OCI-LY7 (cell line): ENCODE data around the gene MYOZ1. TPM values are rescaled to one million over a fixed set of nuclear protein-coding genes. Genes with fewer than 3 reads are reported as not detected.

Source experiments
- BruUV-seq: library from RNA; stranded (reverse); fragments of 400-500 nt; replicated peaks from 2 replicates; lab custom pipeline; 2021; lab: Mats Ljungman, UMichigan
- CTCF ChIA-PET: fragments of 300-600 bp; sonication (Branson Sonifier 250); formaldehyde crosslinking; loops from one replicate; lab custom pipeline; 2022; ENCODE audit warnings: antibody characterized with exemption; ENCODE audit not compliant: unreplicated experiment; lab: Charles Lee
- POLR2A ChIA-PET: fragments of 300-600 bp; sonication (Branson Sonifier 250); formaldehyde crosslinking; loops from one replicate; lab custom pipeline; 2022; ENCODE audit warnings: antibody characterized with exemption; lab: Charles Lee
- DNase-seq: peaks from one replicate; pipeline ENCODE4 v3.0.0-alpha.2; 2015; ENCODE audit warnings: low spot score
- H2AFZ ChIP-seq: fragments of 200-600 bp; sonication (generic), shearing (Covaris generic); 2 replicates; pipeline ENCODE4 v1.6.1; 2014; ENCODE audit warnings: mild to moderate bottlenecking, antibody characterized with exemption, low read length, moderate library complexity
- H3K27ac ChIP-seq: fragments of 200-600 bp; sonication (generic); 2 replicates; pipeline ENCODE4 v1.5.1; 2014; ENCODE audit warnings: mixed run types, low read depth, mild to moderate bottlenecking, moderate library complexity, low read length, inconsistent platforms; ENCODE audit not compliant: poor library complexity, severe bottlenecking
- H3K36me3 ChIP-seq: fragments of 200-600 bp; sonication (generic); 2 replicates; pipeline ENCODE4 v1.6.1; 2014; ENCODE audit warnings: mild to moderate bottlenecking, antibody characterized with exemption, low read length, moderate library complexity, mixed read lengths; ENCODE audit not compliant: insufficient read depth
- H3K4me1 ChIP-seq: fragments of 200-600 bp; sonication (generic); 2 replicates; pipeline ENCODE4 v1.5.1; 2014; ENCODE audit warnings: mild to moderate bottlenecking, low read length; ENCODE audit not compliant: insufficient read depth, poor library complexity, severe bottlenecking
- H3K4me2 ChIP-seq: fragments of 200-600 bp; sonication (generic); 2 replicates; pipeline ENCODE4 v1.6.1; 2014; ENCODE audit warnings: mild to moderate bottlenecking, low read length
- H3K4me3 ChIP-seq: fragments of 200-600 bp; sonication (generic); 2 replicates; pipeline ENCODE4 v1.5.1; 2014; ENCODE audit warnings: mild to moderate bottlenecking, low read depth, low read length; ENCODE audit not compliant: poor library complexity, severe bottlenecking
- H3K79me2 ChIP-seq: fragments of 200-600 bp; sonication (generic); 2 replicates; pipeline ENCODE4 v1.6.1; 2016; ENCODE audit warnings: low read depth, mild to moderate bottlenecking, low read length, moderate library complexity, mixed read lengths; ENCODE audit not compliant: insufficient read depth
- H3K9me2 ChIP-seq: fragments of 200-600 bp; sonication (generic); 2 replicates; pipeline ENCODE4 v1.6.1; 2016; ENCODE audit warnings: mild to moderate bottlenecking, low read length, mixed read lengths; ENCODE audit not compliant: insufficient read depth
- H3K9me3 ChIP-seq: fragments of 200-600 bp; sonication (generic); 2 replicates; pipeline ENCODE4 v1.6.1; 2014; ENCODE audit warnings: mild to moderate bottlenecking, mixed run types, low read length, mixed read lengths
- H4K20me1 ChIP-seq: fragments of 200-600 bp; sonication (generic); 2 replicates; pipeline ENCODE4 v1.6.1; 2014; ENCODE audit warnings: mild to moderate bottlenecking, antibody characterized with exemption, low read length, moderate library complexity, mixed read lengths; ENCODE audit not compliant: insufficient read depth
- EZH2phosphoT487 ChIP-seq: fragments of 200-600 bp; sonication (generic); IDR thresholded peaks from 2 replicates; pipeline ENCODE4 v1.6.1; 2018; ENCODE audit warnings: low read depth, borderline replicate concordance, mild to moderate bottlenecking, mixed run types, antibody characterized with exemption, low read length, moderate library complexity, mixed read lengths
- intact Hi-C: fragments of 100-400 bp; cut with micrococcal nuclease; formaldehyde crosslinking; loops from one replicate; pipeline ENCODE4 v1.10.0; 2022; ENCODE audit not compliant: unreplicated experiment
- total RNA-seq, 2 experiments: library from RNA; depleted of rRNA in 1 of 2; stranded (reverse); fragments of >200 nt in 1 of 2; shearing (Covaris generic) in 1 of 2; gene quantifications; 2 replicates each; pipeline ENCODE4 v1.2.3, GENCODE V29; 2014 to 2022
- TF ChIP-seq, protein P1 (sequence below): fragments of 200-600 bp; sonication (generic); conservative IDR thresholded peaks from 2 replicates; pipeline ENCODE4 v1.5.1; 2014; ENCODE audit warnings: mild to moderate bottlenecking, antibody characterized with exemption, low read length, moderate library complexity, mixed read lengths

Gene MYOZ1
- total RNA-seq, 2 experiments from 2014 or later = not detected

DNA sequence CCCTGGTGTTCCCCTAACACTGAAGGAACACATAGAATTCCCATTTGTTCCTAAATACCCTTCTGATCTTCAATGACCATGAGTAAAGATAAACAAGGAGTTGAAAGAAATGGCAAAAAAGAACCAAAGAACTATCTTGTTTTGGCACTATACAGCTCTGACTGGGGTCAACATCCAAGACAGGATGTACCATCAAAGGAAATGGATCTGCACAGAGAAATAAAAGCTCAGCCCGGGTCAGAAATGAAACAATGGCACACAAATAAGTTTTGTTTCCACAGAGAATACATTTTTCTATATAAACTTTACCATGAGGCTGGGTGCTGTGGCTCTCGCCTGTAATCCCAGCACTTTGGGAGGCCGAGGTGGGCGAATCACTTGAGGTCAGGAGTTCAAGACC is 32.2 kb downstream of the MYOZ1 start:
- H3K4me1 ChIP-seq = no peaks in the 10 kb centered on the region
- H3K9me2 ChIP-seq = no peaks in the 10 kb centered on the region
- H3K9me3 ChIP-seq = no peaks in the 10 kb centered on the region
- H2AFZ ChIP-seq = no peak overlapping the region
- no TSS peak for BruUV-seq
- ChIA-PET POLR2A (interaction anchor here (0.6 to 0.8 kb wide), 3 partner anchors 13 to 356 kb away, joined by 3 read pairs; no protein-coding TSS in a partner anchor), CTCF (no interaction called here)
- H3K79me2 ChIP-seq = no peaks in the 10 kb centered on the region
- TF ChIP-seq, protein P1, sequence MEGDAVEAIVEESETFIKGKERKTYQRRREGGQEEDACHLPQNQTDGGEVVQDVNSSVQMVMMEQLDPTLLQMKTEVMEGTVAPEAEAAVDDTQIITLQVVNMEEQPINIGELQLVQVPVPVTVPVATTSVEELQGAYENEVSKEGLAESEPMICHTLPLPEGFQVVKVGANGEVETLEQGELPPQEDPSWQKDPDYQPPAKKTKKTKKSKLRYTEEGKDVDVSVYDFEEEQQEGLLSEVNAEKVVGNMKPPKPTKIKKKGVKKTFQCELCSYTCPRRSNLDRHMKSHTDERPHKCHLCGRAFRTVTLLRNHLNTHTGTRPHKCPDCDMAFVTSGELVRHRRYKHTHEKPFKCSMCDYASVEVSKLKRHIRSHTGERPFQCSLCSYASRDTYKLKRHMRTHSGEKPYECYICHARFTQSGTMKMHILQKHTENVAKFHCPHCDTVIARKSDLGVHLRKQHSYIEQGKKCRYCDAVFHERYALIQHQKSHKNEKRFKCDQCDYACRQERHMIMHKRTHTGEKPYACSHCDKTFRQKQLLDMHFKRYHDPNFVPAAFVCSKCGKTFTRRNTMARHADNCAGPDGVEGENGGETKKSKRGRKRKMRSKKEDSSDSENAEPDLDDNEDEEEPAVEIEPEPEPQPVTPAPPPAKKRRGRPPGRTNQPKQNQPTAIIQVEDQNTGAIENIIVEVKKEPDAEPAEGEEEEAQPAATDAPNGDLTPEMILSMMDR = no peak
- no peak overlapping the region for H3K4me3 ChIP-seq
- H3K4me2 ChIP-seq = no peak overlapping the region
- intact Hi-C loops = no loop called here
- H3K27ac ChIP-seq = no peak overlapping the region
- H4K20me1 ChIP-seq = no peaks in the 10 kb centered on the region
- no peaks in the 10 kb centered on the region for H3K36me3 ChIP-seq
- DNase-seq = no peak

DNA sequence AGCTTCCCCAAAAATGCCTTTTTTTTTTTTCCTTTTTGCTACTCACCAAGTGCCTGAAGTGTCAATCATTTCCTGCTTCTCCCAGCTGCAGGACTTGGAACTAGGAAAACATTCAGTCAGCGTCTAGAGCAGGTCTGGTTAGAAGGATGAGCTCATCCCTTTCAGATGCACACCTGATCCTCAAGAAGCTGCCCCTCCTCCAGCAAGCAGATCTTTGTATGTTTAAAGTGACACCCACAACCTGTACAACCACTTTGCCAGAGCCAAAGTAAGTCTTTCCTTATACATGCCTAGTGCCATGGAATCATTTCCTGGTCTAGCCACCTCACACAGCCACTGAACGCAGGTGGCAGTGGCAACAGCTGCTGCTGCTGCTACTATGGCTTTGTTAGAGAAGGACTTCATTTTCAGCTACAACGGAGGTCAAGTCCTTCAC is 39.8 kb downstream of the MYOZ1 start:
- CTCF ChIA-PET = interaction anchor here (0.6 kb wide), 1 partner anchor 22 kb away, joined by 3 read pairs; no protein-coding TSS in a partner anchor
- Histone ChIP-seq H2AFZ (no peak overlapping the region), H3K79me2 (no peaks in the 10 kb centered on the region), H3K4me3 (no peak overlapping the region), H3K9me3 (no peaks in the 10 kb centered on the region), H3K4me1 (no peaks in the 10 kb centered on the region), H3K36me3 (no peaks in the 10 kb centered on the region), H3K4me2 (no peak overlapping the region), H3K9me2 (no peaks in the 10 kb centered on the region), H3K27ac (no peak overlapping the region), H4K20me1 (no peaks in the 10 kb centered on the region)
- TF ChIP-seq, protein P1 = no peak
- no peak for TF ChIP-seq EZH2phosphoT487
- POLR2A ChIA-PET = interaction anchor here (0.7 to 1.5 kb wide), 5 partner anchors 10 to 25 kb away, joined by 3 to 5 read pairs (median 4); no protein-coding TSS in a partner anchor
- intact Hi-C loops = no loop called here
- no TSS peak for BruUV-seq
- DNase-seq = no peak

DNA sequence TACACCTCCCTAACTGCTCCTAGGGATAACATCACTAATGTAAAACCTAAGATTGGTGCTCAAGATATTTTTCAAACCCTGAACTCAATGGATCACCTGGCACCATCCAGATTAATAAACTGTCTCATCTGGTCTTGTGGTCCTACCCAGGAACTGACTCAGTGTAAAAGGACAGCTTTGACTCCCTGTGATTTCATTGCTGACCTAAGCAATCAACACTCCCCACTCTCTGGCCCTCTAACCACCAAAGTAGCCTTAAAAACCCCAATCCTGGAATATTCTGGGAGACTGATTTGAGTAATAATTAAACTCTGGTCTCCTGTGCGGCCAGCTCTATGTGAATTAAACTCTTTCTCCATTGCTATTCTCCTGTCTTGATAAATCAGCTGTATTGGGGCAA is 43.9 kb downstream of the MYOZ1 start:
- TF ChIP-seq, protein P1 = no peak
- no peak for TF ChIP-seq EZH2phosphoT487
- Histone ChIP-seq H3K4me3 (no peak overlapping the region), H3K4me1 (peaks cover 3% of the 10 kb centered on the region), H3K36me3 (no peaks in the 10 kb centered on the region), H3K9me2 (no peaks in the 10 kb centered on the region), H3K4me2 (no peak overlapping the region), H3K27ac (no peak overlapping the region), H2AFZ (no peak overlapping the region), H3K79me2 (no peaks in the 10 kb centered on the region), H3K9me3 (no peaks in the 10 kb centered on the region), H4K20me1 (no peaks in the 10 kb centered on the region)
- no peak for DNase-seq
- no TSS peak for BruUV-seq
- intact Hi-C loops = no loop called here
- ChIA-PET POLR2A (no interaction called here), CTCF (no interaction called here)
